Measurements from ENCODE around the gene IFIT1. TPM values are rescaled to one million over a fixed set of nuclear protein-coding genes. Genes with fewer than 3 reads are reported as not detected.

IFIT1 gene
- total RNA-seq, 1 donor from 2014 or later, result 2.4 TPM

GRCh38 chr10:89425000-89425399 is 32.6 kb downstream of the IFIT1 start:
- H3K4me1 Mint-ChIP-seq, result no peaks in the 10 kb centered on the region
- peaks cover 5% of the 10 kb centered on the region for H3K36me3 Mint-ChIP-seq (ENCODE audit: low read depth)
- no peaks in the 10 kb centered on the region for H3K27me3 Mint-ChIP-seq (ENCODE audit: low read depth)
- no peak for TF ChIP-seq CTCF (conservative IDR thresholded peaks at IDR 0.05)
- no peak for DNase-seq (ENCODE audit: low read depth, low spot score)
- H3K9me3 Mint-ChIP-seq, result no peaks in the 10 kb centered on the region
- no peak overlapping the region for H3K27ac Mint-ChIP-seq (ENCODE audit: unreplicated experiment)
- H3K4me3 Mint-ChIP-seq, result no peak overlapping the region

- no peaks in the 10 kb centered on the region for H3K4me1 Mint-ChIP-seq
- H3K4me3 Mint-ChIP-seq, result no peak overlapping the region
- H3K9me3 Mint-ChIP-seq, result no peaks in the 10 kb centered on the region
- H3K27ac Mint-ChIP-seq (ENCODE audit: unreplicated experiment), result no peak overlapping the region
- peak; percentile 90 for TF ChIP-seq CTCF (conservative IDR thresholded peaks at IDR 0.05)
- peaks cover under 1% of the 10 kb centered on the region for H3K36me3 Mint-ChIP-seq (ENCODE audit: low read depth)
- peak; percentile 12 for DNase-seq (ENCODE audit: low read depth, low spot score)
- no peaks in the 10 kb centered on the region for H3K27me3 Mint-ChIP-seq (ENCODE audit: low read depth)
Observed at GRCh38 chr10:89426230-89426868, 33.9 kb downstream of the IFIT1 start.

GRCh38 chr10:89427629-89428028 is 35.2 kb downstream of the IFIT1 start:
- DNase-seq (ENCODE audit: low read depth, low spot score), result no peak
- H3K36me3 Mint-ChIP-seq (ENCODE audit: low read depth), result no peaks in the 10 kb centered on the region
- H3K27ac Mint-ChIP-seq (ENCODE audit: unreplicated experiment), result no peak overlapping the region
- no peaks in the 10 kb centered on the region for H3K4me1 Mint-ChIP-seq
- no peaks in the 10 kb centered on the region for H3K9me3 Mint-ChIP-seq
- no peak overlapping the region for H3K4me3 Mint-ChIP-seq
- no peaks in the 10 kb centered on the region for H3K27me3 Mint-ChIP-seq (ENCODE audit: low read depth)
- TF ChIP-seq CTCF (conservative IDR thresholded peaks at IDR 0.05), result no peak

- TF ChIP-seq CTCF (conservative IDR thresholded peaks at IDR 0.05), result no peak
- H3K36me3 Mint-ChIP-seq (ENCODE audit: low read depth), result no peaks in the 10 kb centered on the region
- no peaks in the 10 kb centered on the region for H3K4me1 Mint-ChIP-seq
- DNase-seq (ENCODE audit: low read depth, low spot score), result no peak
- no peak overlapping the region for H3K27ac Mint-ChIP-seq (ENCODE audit: unreplicated experiment)
- no peaks in the 10 kb centered on the region for H3K9me3 Mint-ChIP-seq
- no peak overlapping the region for H3K4me3 Mint-ChIP-seq
- no peaks in the 10 kb centered on the region for H3K27me3 Mint-ChIP-seq (ENCODE audit: low read depth)
Observed at GRCh38 chr10:89428877-89429276, 36.5 kb downstream of the IFIT1 start.

- Mint-ChIP-seq H3K4me1 (no peaks in the 10 kb centered on the region), H3K27ac (ENCODE audit: unreplicated experiment) (no peak overlapping the region), H3K9me3 (no peaks in the 10 kb centered on the region), H3K27me3 (ENCODE audit: low read depth) (peaks cover 19% of the 10 kb centered on the region), H3K36me3 (ENCODE audit: low read depth) (no peaks in the 10 kb centered on the region), H3K4me3 (no peak overlapping the region)
- no peak for DNase-seq (ENCODE audit: low read depth, low spot score)
- TF ChIP-seq CTCF (conservative IDR thresholded peaks at IDR 0.05), result no peak
Observed at GRCh38 chr10:89431977-89432376, 39.6 kb downstream of the IFIT1 start.
